Neural progenitor cell (in vitro differentiated cells): ENCODE data around the gene CREBRF. TPM values are rescaled to one million over a fixed set of nuclear protein-coding genes. Genes with fewer than 3 reads are reported as not detected.
"Not testable (repeated sequence)": the region's sequence is repeated elsewhere in the genome, so short reads cannot be mapped to it uniquely, and the experiment has no call there.

Source experiments
- DNase-seq: peaks from one replicate; pipeline ENCODE4 v3.0.0-alpha.2; 2016; ENCODE audit warnings: low spot score
- H2AFZ ChIP-seq: fragments of 200-600 bp; sonication (generic); replicated peaks from 2 replicates; pipeline ENCODE4 v1.6.1; 2016; ENCODE audit warnings: antibody characterized with exemption
- H3F3A ChIP-seq: fragments of 200-600 bp; sonication (generic); 2 replicates; pipeline ENCODE4 v1.6.1; 2016; ENCODE audit warnings: antibody characterized with exemption, low read depth
- H3K27ac ChIP-seq: fragments of 200-600 bp; sonication (generic); 2 replicates; pipeline ENCODE4 v1.5.1; 2016; ENCODE audit warnings: mild to moderate bottlenecking
- H3K27me3 ChIP-seq: fragments of 200-600 bp; sonication (generic); 2 replicates; pipeline ENCODE4 v1.6.1; 2016; ENCODE audit warnings: mild to moderate bottlenecking, moderate library complexity
- H3K36me3 ChIP-seq: fragments of 200-600 bp; sonication (generic); 2 replicates; pipeline ENCODE4 v1.5.1; 2016
- H3K4me1 ChIP-seq: fragments of 200-600 bp; sonication (generic); 2 replicates; pipeline ENCODE4 v1.6.1; 2016; ENCODE audit warnings: mixed run types
- H3K4me2 ChIP-seq: fragments of 200-600 bp; sonication (generic); 2 replicates; pipeline ENCODE4 v1.6.1; 2016
- H3K4me3 ChIP-seq: fragments of 200-600 bp; sonication (generic); 2 replicates; pipeline ENCODE4 v1.5.1; 2016
- H3K79me2 ChIP-seq: fragments of 200-600 bp; sonication (generic); 2 replicates; pipeline ENCODE4 v1.6.1; 2016; ENCODE audit warnings: low read depth
- H3K9ac ChIP-seq: fragments of 200-600 bp; sonication (generic); 2 replicates; pipeline ENCODE4 v1.6.1; 2016
- H3K9me3 ChIP-seq: fragments of 200-600 bp; sonication (generic); 2 replicates; pipeline ENCODE4 v1.5.1; 2016; ENCODE audit warnings: low read depth
- H4K20me1 ChIP-seq: fragments of 200-600 bp; sonication (generic); 2 replicates; pipeline ENCODE4 v1.6.1; 2016; ENCODE audit warnings: low read depth
- H3K27ac Mint-ChIP-seq: 3 replicates; pipeline ENCODE4 v1.8.0; 2021; ENCODE audit warnings: mixed read lengths
- H3K27me3 Mint-ChIP-seq: 2 replicates; pipeline ENCODE4 v1.8.0; 2022; ENCODE audit warnings: low read depth, mild to moderate bottlenecking, inconsistent platforms, moderate library complexity, mixed read lengths; ENCODE audit not compliant: insufficient read depth
- H3K36me3 Mint-ChIP-seq: 3 replicates; pipeline ENCODE4 v1.8.0; 2021; ENCODE audit warnings: mixed read lengths
- H3K4me1 Mint-ChIP-seq: 3 replicates; pipeline ENCODE4 v1.8.0; 2021; ENCODE audit warnings: mixed read lengths
- H3K4me3 Mint-ChIP-seq: 3 replicates; pipeline ENCODE4 v1.8.0; 2021; ENCODE audit warnings: mild to moderate bottlenecking, moderate library complexity, mixed read lengths
- H3K9me3 Mint-ChIP-seq: 3 replicates; pipeline ENCODE4 v1.8.0; 2020; ENCODE audit warnings: mixed read lengths
- EZH2 ChIP-seq: fragments of 200-600 bp; sonication (generic); IDR thresholded peaks from 2 replicates; pipeline ENCODE4 v1.6.1; 2017; ENCODE audit warnings: antibody characterized with exemption, mild to moderate bottlenecking, moderate library complexity
- EZH2phosphoT487 ChIP-seq: fragments of 200-600 bp; sonication (generic); IDR thresholded peaks from 2 replicates; pipeline ENCODE4 v1.6.1; 2017; ENCODE audit warnings: antibody characterized with exemption
- total RNA-seq: library from RNA; depleted of rRNA; stranded (reverse); fragments of >200 nt; gene quantifications from 2 replicates; pipeline ENCODE4 v1.2.3, GENCODE V29; 2015; ENCODE audit warnings: low replicate concordance
- TF ChIP-seq, protein P1 (sequence below): fragments of 200-600 bp; sonication (generic); IDR thresholded peaks from 2 replicates; pipeline ENCODE4 v1.5.1; 2017; ENCODE audit warnings: antibody characterized with exemption, mild to moderate bottlenecking

CREBRF gene
- total RNA-seq, 1 donor from 2014 or later = 14.3 TPM

DNA sequence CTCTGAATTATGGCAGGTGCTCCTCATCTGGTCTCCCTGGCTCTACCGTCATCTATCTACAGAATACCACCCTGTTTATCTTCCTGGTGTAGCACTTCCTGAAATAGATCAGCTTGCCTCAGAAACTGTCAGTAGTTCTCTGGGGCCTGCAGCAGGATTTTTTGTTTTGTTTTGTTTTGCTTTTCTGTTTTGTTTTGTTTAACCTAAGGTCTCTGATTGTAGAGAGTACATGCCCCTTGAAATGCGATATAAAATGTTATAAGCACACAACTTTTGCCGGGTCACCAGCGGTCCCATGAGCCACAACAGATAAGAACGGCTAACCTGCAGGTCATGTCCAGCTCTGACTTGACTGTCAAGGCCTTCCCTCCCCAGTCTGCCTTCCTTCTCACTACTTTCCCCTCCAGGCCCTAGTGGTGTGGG, 26.6 kb upstream of the CREBRF start:
- H3K4me3 ChIP-seq = no peak overlapping the region
- Mint-ChIP-seq H3K4me3 (no peak overlapping the region), H3K27me3 (no peaks in the 10 kb centered on the region), H3K36me3 (peaks cover 3% of the 10 kb centered on the region), H3K9me3 (no peaks in the 10 kb centered on the region), H3K27ac (no peak overlapping the region), H3K4me1 (no peaks in the 10 kb centered on the region)
- TF ChIP-seq EZH2 (no peak), EZH2phosphoT487 (no peak)
- TF ChIP-seq, protein P1, sequence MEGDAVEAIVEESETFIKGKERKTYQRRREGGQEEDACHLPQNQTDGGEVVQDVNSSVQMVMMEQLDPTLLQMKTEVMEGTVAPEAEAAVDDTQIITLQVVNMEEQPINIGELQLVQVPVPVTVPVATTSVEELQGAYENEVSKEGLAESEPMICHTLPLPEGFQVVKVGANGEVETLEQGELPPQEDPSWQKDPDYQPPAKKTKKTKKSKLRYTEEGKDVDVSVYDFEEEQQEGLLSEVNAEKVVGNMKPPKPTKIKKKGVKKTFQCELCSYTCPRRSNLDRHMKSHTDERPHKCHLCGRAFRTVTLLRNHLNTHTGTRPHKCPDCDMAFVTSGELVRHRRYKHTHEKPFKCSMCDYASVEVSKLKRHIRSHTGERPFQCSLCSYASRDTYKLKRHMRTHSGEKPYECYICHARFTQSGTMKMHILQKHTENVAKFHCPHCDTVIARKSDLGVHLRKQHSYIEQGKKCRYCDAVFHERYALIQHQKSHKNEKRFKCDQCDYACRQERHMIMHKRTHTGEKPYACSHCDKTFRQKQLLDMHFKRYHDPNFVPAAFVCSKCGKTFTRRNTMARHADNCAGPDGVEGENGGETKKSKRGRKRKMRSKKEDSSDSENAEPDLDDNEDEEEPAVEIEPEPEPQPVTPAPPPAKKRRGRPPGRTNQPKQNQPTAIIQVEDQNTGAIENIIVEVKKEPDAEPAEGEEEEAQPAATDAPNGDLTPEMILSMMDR = no peak
- H3K36me3 ChIP-seq = no peaks in the 10 kb centered on the region
- no peaks in the 10 kb centered on the region for H3K27me3 ChIP-seq
- no peak overlapping the region for H3K4me2 ChIP-seq
- H3K9ac ChIP-seq = no peak overlapping the region
- no peak overlapping the region for H2AFZ ChIP-seq
- H3K79me2 ChIP-seq = peaks cover 36% of the 10 kb centered on the region
- H3K4me1 ChIP-seq = no peaks in the 10 kb centered on the region
- H3K27ac ChIP-seq = no peak overlapping the region
- DNase-seq = no peak
- H4K20me1 ChIP-seq = peaks cover 12% of the 10 kb centered on the region
- no peaks in the 10 kb centered on the region for H3K9me3 ChIP-seq
- H3F3A ChIP-seq = no peaks in the 10 kb centered on the region

GRCh38 chr5:173032096-173032495, 24.1 kb upstream of the CREBRF start:
- H3F3A ChIP-seq = not testable (repeated sequence)
- peaks cover 12% of the 10 kb centered on the region for H4K20me1 ChIP-seq

DNA sequence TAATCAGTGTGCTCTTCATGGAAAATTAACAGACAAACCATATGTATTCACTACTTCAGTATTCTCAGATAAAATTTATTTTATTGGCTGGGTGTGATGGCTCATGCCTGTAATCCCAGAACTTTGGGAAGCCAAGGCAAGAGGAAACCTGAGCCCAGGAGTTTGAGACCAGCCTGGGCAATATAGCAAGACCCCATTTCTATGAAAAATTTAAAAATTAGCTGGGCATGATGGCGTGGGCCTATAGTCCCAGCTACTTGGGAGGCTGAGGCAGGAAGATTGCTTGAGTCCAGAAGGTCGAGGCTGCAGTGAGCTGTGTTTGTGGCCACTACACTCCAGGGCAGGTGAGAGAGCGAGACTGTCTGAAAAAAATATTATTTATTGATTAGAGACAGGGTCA, 23.4 kb upstream of the CREBRF start:
- TF ChIP-seq EZH2 = no peak
- TF ChIP-seq EZH2phosphoT487 = no peak

More at GRCh38 chr5:173032096-173032495, 24.1 kb upstream of the CREBRF start:
- not testable (repeated sequence) for H3K4me1 Mint-ChIP-seq, H3K9me3 ChIP-seq, H3K4me1 ChIP-seq, H3K9ac ChIP-seq, H3K27ac ChIP-seq, H3K4me3 ChIP-seq, H2AFZ ChIP-seq, H3K27me3 Mint-ChIP-seq, H3K9me3 Mint-ChIP-seq, H3K36me3 ChIP-seq, H3K27ac Mint-ChIP-seq, H3K4me2 ChIP-seq, H3K27me3 ChIP-seq, H3K36me3 Mint-ChIP-seq, H3K4me3 Mint-ChIP-seq, DNase-seq
- H3K79me2 ChIP-seq = peaks cover 16% of the 10 kb centered on the region

DNA sequence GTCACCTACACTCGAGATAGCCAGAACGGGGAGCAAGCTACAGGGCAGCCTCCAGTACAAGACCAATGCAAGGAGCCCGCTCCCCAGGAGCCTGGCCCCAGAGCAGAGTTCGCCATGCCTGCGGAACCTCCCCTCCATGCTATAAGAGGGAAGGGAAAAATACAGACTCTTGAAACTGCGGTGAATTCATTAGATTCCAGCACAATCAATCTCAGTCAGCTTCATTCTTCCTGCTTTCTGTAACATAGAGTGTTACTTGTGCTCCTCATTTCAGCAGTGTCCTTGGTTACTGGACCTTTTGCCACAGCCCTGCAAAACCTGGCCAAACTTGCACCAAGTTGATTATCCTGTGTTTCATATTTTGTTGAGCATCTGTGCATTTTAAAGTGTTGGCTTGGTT, 22.2 kb upstream of the CREBRF start:
- Mint-ChIP-seq H3K27ac (no peak overlapping the region), H3K4me3 (no peak overlapping the region), H3K9me3 (no peaks in the 10 kb centered on the region), H3K36me3 (peaks cover 6% of the 10 kb centered on the region), H3K27me3 (no peaks in the 10 kb centered on the region), H3K4me1 (no peaks in the 10 kb centered on the region)
- DNase-seq = no peak
- Histone ChIP-seq H4K20me1 (peaks cover 12% of the 10 kb centered on the region), H3F3A (no peaks in the 10 kb centered on the region), H3K4me1 (no peaks in the 10 kb centered on the region), H3K4me2 (no peak overlapping the region), H2AFZ (no peak overlapping the region), H3K79me2 (peaks cover 16% of the 10 kb centered on the region), H3K9me3 (no peaks in the 10 kb centered on the region), H3K4me3 (no peak overlapping the region), H3K9ac (no peak overlapping the region), H3K27me3 (no peaks in the 10 kb centered on the region), H3K27ac (no peak overlapping the region), H3K36me3 (no peaks in the 10 kb centered on the region)
- TF ChIP-seq EZH2 (no peak), EZH2phosphoT487 (no peak)
- TF ChIP-seq, protein P1 = no peak

More for the DNA sequence above, 23.4 kb upstream of the CREBRF start:
- no peak overlapping the region for H3K4me2 ChIP-seq
- H3K4me3 ChIP-seq = no peak overlapping the region
- peaks cover 12% of the 10 kb centered on the region for H4K20me1 ChIP-seq
- H2AFZ ChIP-seq = no peak overlapping the region
- no peaks in the 10 kb centered on the region for H3K4me1 ChIP-seq
- H3K27ac ChIP-seq = no peak overlapping the region
- no peaks in the 10 kb centered on the region for H3K9me3 ChIP-seq
- H3K36me3 ChIP-seq = no peaks in the 10 kb centered on the region
- Mint-ChIP-seq H3K27me3 (no peaks in the 10 kb centered on the region), H3K4me3 (no peak overlapping the region), H3K4me1 (no peaks in the 10 kb centered on the region), H3K36me3 (peaks cover 6% of the 10 kb centered on the region), H3K27ac (no peak overlapping the region), H3K9me3 (no peaks in the 10 kb centered on the region)
- no peak overlapping the region for H3K9ac ChIP-seq
- no peaks in the 10 kb centered on the region for H3K27me3 ChIP-seq
- DNase-seq = no peak
- peaks cover 16% of the 10 kb centered on the region for H3K79me2 ChIP-seq
- H3F3A ChIP-seq = no peaks in the 10 kb centered on the region
